ENCODE data around the gene CADPS.

DNA sequence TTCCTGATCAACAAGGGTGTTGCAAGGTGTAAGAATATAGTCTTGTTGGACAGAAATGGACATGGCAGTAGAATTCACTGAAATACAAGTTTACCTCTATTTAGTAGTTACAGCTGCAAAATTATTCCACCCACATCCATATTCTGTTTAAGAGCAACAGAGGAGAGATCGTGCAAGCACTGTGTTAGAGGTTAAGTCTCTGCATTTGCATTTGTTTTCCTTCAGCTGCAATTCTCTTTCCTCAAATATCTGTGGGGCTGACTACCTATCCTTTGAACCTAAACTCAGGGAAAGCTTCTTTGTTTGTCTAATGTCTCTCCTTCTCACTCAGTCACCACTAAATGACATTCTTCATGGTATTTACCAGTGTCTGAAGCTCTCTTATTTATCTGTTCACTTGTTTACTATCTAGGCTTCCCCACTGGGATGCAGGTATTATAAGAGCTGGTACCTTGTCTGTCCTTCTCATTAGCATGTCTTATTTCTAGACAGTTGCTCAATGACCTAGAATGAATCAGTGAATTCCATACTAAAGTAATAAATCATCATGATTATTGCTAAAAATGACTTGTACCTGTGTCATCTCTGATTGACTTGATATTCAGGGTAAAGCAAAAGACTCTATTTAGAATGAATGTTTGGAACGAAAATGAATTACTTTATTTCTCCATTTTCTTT lies 326.5 kb downstream of the CADPS start:
- TF ChIP-seq NPAS2 (CRISPR knock-in tag; IDR thresholded peaks at IDR 0.05; ENCODE audit: borderline replicate concordance) (no peak), ZFP36 (IDR thresholded peaks at IDR 0.05; ENCODE audit: borderline replicate concordance, partially characterized antibody) (no peak), POLR2AphosphoS2 (conservative IDR thresholded peaks at IDR 0.05; ENCODE audit: low read length) (no peak), POLR2A (IDR thresholded peaks at IDR 0.05; ENCODE audit: low read length) (no peak), EP300 (IDR thresholded peaks at IDR 0.05) (no peak), SREBF2 (IDR thresholded peaks at IDR 0.05) (no peak), ZC3H11A (IDR thresholded peaks at IDR 0.05) (no peak)
- TF ChIP-seq, protein P1, sequence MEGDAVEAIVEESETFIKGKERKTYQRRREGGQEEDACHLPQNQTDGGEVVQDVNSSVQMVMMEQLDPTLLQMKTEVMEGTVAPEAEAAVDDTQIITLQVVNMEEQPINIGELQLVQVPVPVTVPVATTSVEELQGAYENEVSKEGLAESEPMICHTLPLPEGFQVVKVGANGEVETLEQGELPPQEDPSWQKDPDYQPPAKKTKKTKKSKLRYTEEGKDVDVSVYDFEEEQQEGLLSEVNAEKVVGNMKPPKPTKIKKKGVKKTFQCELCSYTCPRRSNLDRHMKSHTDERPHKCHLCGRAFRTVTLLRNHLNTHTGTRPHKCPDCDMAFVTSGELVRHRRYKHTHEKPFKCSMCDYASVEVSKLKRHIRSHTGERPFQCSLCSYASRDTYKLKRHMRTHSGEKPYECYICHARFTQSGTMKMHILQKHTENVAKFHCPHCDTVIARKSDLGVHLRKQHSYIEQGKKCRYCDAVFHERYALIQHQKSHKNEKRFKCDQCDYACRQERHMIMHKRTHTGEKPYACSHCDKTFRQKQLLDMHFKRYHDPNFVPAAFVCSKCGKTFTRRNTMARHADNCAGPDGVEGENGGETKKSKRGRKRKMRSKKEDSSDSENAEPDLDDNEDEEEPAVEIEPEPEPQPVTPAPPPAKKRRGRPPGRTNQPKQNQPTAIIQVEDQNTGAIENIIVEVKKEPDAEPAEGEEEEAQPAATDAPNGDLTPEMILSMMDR (IDR thresholded peaks at IDR 0.05): no peak
- TF ChIP-seq, protein P2, sequence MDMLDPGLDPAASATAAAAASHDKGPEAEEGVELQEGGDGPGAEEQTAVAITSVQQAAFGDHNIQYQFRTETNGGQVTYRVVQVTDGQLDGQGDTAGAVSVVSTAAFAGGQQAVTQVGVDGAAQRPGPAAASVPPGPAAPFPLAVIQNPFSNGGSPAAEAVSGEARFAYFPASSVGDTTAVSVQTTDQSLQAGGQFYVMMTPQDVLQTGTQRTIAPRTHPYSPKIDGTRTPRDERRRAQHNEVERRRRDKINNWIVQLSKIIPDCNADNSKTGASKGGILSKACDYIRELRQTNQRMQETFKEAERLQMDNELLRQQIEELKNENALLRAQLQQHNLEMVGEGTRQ (IDR thresholded peaks at IDR 0.05): no peak
- TF ChIP-seq, protein P3, sequence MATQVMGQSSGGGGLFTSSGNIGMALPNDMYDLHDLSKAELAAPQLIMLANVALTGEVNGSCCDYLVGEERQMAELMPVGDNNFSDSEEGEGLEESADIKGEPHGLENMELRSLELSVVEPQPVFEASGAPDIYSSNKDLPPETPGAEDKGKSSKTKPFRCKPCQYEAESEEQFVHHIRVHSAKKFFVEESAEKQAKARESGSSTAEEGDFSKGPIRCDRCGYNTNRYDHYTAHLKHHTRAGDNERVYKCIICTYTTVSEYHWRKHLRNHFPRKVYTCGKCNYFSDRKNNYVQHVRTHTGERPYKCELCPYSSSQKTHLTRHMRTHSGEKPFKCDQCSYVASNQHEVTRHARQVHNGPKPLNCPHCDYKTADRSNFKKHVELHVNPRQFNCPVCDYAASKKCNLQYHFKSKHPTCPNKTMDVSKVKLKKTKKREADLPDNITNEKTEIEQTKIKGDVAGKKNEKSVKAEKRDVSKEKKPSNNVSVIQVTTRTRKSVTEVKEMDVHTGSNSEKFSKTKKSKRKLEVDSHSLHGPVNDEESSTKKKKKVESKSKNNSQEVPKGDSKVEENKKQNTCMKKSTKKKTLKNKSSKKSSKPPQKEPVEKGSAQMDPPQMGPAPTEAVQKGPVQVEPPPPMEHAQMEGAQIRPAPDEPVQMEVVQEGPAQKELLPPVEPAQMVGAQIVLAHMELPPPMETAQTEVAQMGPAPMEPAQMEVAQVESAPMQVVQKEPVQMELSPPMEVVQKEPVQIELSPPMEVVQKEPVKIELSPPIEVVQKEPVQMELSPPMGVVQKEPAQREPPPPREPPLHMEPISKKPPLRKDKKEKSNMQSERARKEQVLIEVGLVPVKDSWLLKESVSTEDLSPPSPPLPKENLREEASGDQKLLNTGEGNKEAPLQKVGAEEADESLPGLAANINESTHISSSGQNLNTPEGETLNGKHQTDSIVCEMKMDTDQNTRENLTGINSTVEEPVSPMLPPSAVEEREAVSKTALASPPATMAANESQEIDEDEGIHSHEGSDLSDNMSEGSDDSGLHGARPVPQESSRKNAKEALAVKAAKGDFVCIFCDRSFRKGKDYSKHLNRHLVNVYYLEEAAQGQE (IDR thresholded peaks at IDR 0.05): no peak
- TF ChIP-seq, protein P4, sequence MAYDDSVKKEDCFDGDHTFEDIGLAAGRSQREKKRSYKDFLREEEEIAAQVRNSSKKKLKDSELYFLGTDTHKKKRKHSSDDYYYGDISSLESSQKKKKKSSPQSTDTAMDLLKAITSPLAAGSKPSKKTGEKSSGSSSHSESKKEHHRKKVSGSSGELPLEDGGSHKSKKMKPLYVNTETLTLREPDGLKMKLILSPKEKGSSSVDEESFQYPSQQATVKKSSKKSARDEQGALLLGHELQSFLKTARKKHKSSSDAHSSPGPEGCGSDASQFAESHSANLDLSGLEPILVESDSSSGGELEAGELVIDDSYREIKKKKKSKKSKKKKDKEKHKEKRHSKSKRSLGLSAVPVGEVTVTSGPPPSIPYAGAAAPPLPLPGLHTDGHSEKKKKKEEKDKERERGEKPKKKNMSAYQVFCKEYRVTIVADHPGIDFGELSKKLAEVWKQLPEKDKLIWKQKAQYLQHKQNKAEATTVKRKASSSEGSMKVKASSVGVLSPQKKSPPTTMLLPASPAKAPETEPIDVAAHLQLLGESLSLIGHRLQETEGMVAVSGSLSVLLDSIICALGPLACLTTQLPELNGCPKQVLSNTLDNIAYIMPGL (CRISPR knock-in tag; IDR thresholded peaks at IDR 0.05; ENCODE audit: borderline replicate concordance): no peak
- TF ChIP-seq, protein P5, sequence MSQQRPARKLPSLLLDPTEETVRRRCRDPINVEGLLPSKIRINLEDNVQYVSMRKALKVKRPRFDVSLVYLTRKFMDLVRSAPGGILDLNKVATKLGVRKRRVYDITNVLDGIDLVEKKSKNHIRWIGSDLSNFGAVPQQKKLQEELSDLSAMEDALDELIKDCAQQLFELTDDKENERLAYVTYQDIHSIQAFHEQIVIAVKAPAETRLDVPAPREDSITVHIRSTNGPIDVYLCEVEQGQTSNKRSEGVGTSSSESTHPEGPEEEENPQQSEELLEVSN (IDR thresholded peaks at IDR 0.05; ENCODE audit: borderline replicate concordance, low read depth): no peak

Data from A549 (cell line).